Fibroblast of lung (primary cell): ENCODE measurements around the gene TRPV4. TPM values are rescaled to one million over a fixed set of nuclear protein-coding genes. Genes with fewer than 3 reads are reported as not detected.
"Not testable (repeated sequence)": the region's sequence is repeated elsewhere in the genome, so short reads cannot be mapped to it uniquely, and the experiment has no call there.

Source experiments
- DNase-seq, 2 donors: peaks; one replicate each; pipeline versions ENCODE4 v3.0.0 to v3.0.0-alpha.2; 2010; ENCODE audit warnings: low read depth in 2 of 2
- H2AFZ ChIP-seq: 2 replicates; pipeline ENCODE4 v1.5.1; 2012; ENCODE audit warnings: low read length, control low read depth, inconsistent platforms
- H3K27ac ChIP-seq: 2 replicates; pipeline ENCODE4 v1.5.1; 2011; ENCODE audit warnings: low read length, control low read depth; ENCODE audit not compliant: insufficient read depth
- H3K27me3 ChIP-seq: 2 replicates; pipeline ENCODE4 v1.5.1; 2011; ENCODE audit warnings: mild to moderate bottlenecking, low read length; ENCODE audit not compliant: control insufficient read depth, insufficient read depth
- H3K36me3 ChIP-seq: 2 replicates; pipeline ENCODE4 v1.5.1; 2011; ENCODE audit warnings: low read length; ENCODE audit not compliant: control insufficient read depth, insufficient read depth
- H3K4me1 ChIP-seq: 2 replicates; pipeline ENCODE4 v1.5.1; 2011; ENCODE audit warnings: low read length; ENCODE audit not compliant: control insufficient read depth, insufficient read depth; ENCODE audit errors: extremely low read depth
- H3K4me2 ChIP-seq: 2 replicates; pipeline ENCODE4 v1.5.1; 2011; ENCODE audit warnings: low read length, control low read depth; ENCODE audit not compliant: insufficient read depth; ENCODE audit errors: extremely low read depth
- H3K4me3 ChIP-seq, 4 experiments: fragments of 200-600 bp in 1 of 4; sonication (generic) in 1 of 4; replicated peaks in 1 of 4; 2 replicates each; pipeline ENCODE4 v1.5.1; 2011 to 2016; ENCODE audit warnings: low read length in 4 of 4, low read depth in 3 of 4, mild to moderate bottlenecking in 3 of 4, control low read depth in 2 of 4, inconsistent platforms in 1 of 4, mixed read lengths in 1 of 4; ENCODE audit not compliant: insufficient read depth in 1 of 4; ENCODE audit errors: control extremely low read depth in 1 of 4
- H3K79me2 ChIP-seq: 2 replicates; pipeline ENCODE4 v1.5.1; 2012; ENCODE audit warnings: mild to moderate bottlenecking, low read length, inconsistent platforms; ENCODE audit not compliant: control insufficient read depth, insufficient read depth
- H3K9ac ChIP-seq: 2 replicates; pipeline ENCODE4 v1.5.1; 2011; ENCODE audit warnings: mild to moderate bottlenecking, low read length, control low read depth; ENCODE audit not compliant: insufficient read depth
- H3K9me3 ChIP-seq: 2 replicates; pipeline ENCODE4 v1.5.1; 2012; ENCODE audit warnings: low read depth, low read length; ENCODE audit not compliant: control insufficient read depth, insufficient read depth
- H4K20me1 ChIP-seq: 2 replicates; pipeline ENCODE4 v1.5.1; 2011; ENCODE audit warnings: low read length; ENCODE audit not compliant: control insufficient read depth, insufficient read depth; ENCODE audit errors: extremely low read depth
- EZH2 ChIP-seq: IDR thresholded peaks from 2 replicates; pipeline ENCODE4 v1.5.1; 2012; ENCODE audit warnings: low read length, control low read depth, mild to moderate bottlenecking; ENCODE audit errors: missing control alignments
- polyA plus RNA-seq, 2 donors: library from polyadenylated mRNA; depleted of rRNA in 1 of 2; stranded (reverse) in 1 of 2; unstranded in 1 of 2; fragments of >200 nt; gene quantifications; 2 replicates each; pipeline ENCODE4 v1.2.1, GENCODE V29; 2011 to 2012; ENCODE audit warnings: missing spikeins in 1 of 2
- total RNA-seq: library from RNA; depleted of rRNA; stranded (reverse); fragments of >200 nt; gene quantifications from 2 replicates; pipeline ENCODE4 v1.2.1, GENCODE V29; 2014
- TF ChIP-seq, protein P1 (sequence below), 2 donors: IDR thresholded peaks in 1 of 2; conservative IDR thresholded peaks in 1 of 2; 1 replicate in 1 of 2; 2 replicates in 1 of 2; pipeline ENCODE4 v1.5.1; 2011 to 2012; ENCODE audit warnings: low read length in 2 of 2, control low read depth in 1 of 2, inconsistent platforms in 1 of 2, low read depth in 1 of 2, mild to moderate bottlenecking in 1 of 2

TRPV4 gene
- total and polyA plus RNA-seq, 2 donors (not counting 1 experiment from before 2014, with no cell fraction given), result 0.66 to 0.83 TPM

DNA sequence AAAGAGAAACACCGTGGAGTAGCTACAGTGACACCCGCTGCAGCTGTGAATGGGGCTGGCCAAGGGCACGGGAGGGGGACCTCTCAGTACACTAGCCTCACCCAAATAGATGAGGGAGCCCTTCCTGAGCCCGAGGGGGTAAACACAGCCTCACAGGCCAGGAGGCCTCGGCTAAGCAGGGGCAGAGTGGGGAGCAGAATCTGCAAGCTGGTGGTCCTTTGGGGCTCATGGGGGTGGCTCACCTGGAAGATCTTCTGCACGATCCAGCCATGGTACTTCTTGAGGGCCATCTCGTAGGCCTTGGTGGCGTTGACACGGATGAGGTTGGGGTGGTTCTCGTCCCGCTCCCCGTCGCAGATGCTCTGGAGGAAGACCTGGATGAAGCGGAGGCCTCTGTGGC lies 22.2 kb upstream of the TRPV4 start:
- no peaks in the 10 kb centered on the region for H3K79me2 ChIP-seq
- peaks cover 11% of the 10 kb centered on the region for H3K36me3 ChIP-seq
- H3K4me3 ChIP-seq, result no peak overlapping the region
- no peak overlapping the region for H3K9ac ChIP-seq
- no peaks in the 10 kb centered on the region for H3K27me3 ChIP-seq
- no peak overlapping the region for H3K27ac ChIP-seq
- H3K4me1 ChIP-seq, result no peaks in the 10 kb centered on the region
- no peaks in the 10 kb centered on the region for H4K20me1 ChIP-seq
- no peaks in the 10 kb centered on the region for H3K9me3 ChIP-seq
- DNase-seq, result no peak
- TF ChIP-seq, protein P1, sequence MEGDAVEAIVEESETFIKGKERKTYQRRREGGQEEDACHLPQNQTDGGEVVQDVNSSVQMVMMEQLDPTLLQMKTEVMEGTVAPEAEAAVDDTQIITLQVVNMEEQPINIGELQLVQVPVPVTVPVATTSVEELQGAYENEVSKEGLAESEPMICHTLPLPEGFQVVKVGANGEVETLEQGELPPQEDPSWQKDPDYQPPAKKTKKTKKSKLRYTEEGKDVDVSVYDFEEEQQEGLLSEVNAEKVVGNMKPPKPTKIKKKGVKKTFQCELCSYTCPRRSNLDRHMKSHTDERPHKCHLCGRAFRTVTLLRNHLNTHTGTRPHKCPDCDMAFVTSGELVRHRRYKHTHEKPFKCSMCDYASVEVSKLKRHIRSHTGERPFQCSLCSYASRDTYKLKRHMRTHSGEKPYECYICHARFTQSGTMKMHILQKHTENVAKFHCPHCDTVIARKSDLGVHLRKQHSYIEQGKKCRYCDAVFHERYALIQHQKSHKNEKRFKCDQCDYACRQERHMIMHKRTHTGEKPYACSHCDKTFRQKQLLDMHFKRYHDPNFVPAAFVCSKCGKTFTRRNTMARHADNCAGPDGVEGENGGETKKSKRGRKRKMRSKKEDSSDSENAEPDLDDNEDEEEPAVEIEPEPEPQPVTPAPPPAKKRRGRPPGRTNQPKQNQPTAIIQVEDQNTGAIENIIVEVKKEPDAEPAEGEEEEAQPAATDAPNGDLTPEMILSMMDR (conservative IDR thresholded peaks at IDR 0.05 in 1 of 2, IDR thresholded peaks at IDR 0.05 in 1 of 2; ENCODE audit: low read depth in 1 of 2, low read length in 2 of 2), result no peak
- no peak for TF ChIP-seq EZH2
- H3K4me2 ChIP-seq, result no peak overlapping the region
- no peak overlapping the region for H2AFZ ChIP-seq

- H3K27me3 ChIP-seq, H2AFZ ChIP-seq, H3K9ac ChIP-seq, H3K27ac ChIP-seq, H4K20me1 ChIP-seq, H3K4me3 ChIP-seq, DNase-seq, H3K79me2 ChIP-seq, H3K4me1 ChIP-seq, H3K4me2 ChIP-seq, H3K9me3 ChIP-seq, H3K36me3 ChIP-seq: not testable (repeated sequence)
These were observed 17.3 kb upstream of the TRPV4 start for GRCh38 chr12:109850518-109850917.

DNA sequence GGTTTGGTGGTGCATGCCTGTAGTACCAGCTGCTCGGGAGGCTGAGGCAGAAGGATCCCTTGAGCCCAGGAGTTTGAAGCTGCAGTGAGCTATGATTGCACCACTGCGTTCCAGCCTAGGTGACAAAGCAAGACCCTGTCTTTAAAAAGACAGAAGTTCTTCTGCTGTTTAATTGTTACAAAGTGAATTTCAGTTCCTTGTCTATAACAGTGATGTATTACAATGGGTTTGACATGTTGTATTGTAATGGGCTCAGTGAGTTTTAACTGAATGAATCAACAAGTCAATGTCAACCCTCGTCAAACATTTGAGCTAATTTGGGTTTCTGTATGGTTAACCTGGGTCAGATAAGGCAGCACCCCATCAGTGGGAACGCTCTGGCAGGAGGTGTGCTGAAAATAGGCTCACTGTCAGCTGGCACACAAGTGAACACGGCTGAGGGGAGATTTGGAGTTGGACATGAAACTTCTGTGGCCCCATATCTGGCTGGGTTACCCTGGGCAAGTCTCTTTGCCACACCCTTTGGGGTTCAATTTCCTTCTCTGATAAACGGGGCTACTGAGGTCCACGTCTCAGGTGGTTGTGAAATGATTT lies 14.0 kb upstream of the TRPV4 start:
- H3K9ac ChIP-seq, result no peak overlapping the region
- no peaks in the 10 kb centered on the region for H3K36me3 ChIP-seq
- no peak for DNase-seq
- no peaks in the 10 kb centered on the region for H3K79me2 ChIP-seq
- no peak overlapping the region for H3K4me3 ChIP-seq
- H3K9me3 ChIP-seq, result no peaks in the 10 kb centered on the region
- H3K27ac ChIP-seq, result no peak overlapping the region
- no peak overlapping the region for H2AFZ ChIP-seq
- H4K20me1 ChIP-seq, result no peaks in the 10 kb centered on the region
- TF ChIP-seq, protein P1 (conservative IDR thresholded peaks at IDR 0.05 in 1 of 2, IDR thresholded peaks at IDR 0.05 in 1 of 2; ENCODE audit: low read depth in 1 of 2, low read length in 2 of 2), result no peak
- TF ChIP-seq EZH2, result no peak
- H3K27me3 ChIP-seq, result no peaks in the 10 kb centered on the region
- H3K4me2 ChIP-seq, result no peak overlapping the region
- H3K4me1 ChIP-seq, result no peaks in the 10 kb centered on the region
